AG09319 (cell line): Measurements from ENCODE around the gene JMJD6.

ENCODE experiments used
- DNase-seq: peaks from one replicate; pipeline ENCODE4 v3.0.0-alpha.2; 2010; ENCODE audit warnings: low read depth; ENCODE audit errors: extremely low read depth
- TF ChIP-seq, protein P1 (sequence below): IDR thresholded peaks from 2 replicates; pipeline ENCODE4 v1.5.1; 2011; ENCODE audit warnings: low read depth, mild to moderate bottlenecking, inconsistent platforms, low read length, moderate library complexity

JMJD6 gene

DNA sequence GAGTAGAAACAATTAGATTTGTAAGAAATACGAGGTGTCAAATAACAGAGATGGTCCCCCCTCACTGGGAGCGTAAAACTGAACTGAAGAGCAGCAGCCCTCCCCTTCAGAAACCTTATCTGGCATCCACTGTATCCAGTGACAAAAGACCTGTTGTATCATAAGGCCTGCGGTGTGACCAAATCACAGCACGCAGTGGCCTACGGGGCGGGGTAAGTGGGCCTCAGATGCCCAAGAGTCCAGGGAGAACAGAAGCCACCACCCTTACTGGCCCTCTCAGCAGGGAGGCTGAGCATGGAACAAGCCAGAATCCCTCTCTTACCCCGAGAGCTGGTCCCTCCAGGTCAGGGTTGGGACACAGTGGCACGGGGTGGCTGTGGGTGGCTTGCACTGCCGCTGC lies 5.5 kb downstream of the JMJD6 start:
- TF ChIP-seq, protein P1, sequence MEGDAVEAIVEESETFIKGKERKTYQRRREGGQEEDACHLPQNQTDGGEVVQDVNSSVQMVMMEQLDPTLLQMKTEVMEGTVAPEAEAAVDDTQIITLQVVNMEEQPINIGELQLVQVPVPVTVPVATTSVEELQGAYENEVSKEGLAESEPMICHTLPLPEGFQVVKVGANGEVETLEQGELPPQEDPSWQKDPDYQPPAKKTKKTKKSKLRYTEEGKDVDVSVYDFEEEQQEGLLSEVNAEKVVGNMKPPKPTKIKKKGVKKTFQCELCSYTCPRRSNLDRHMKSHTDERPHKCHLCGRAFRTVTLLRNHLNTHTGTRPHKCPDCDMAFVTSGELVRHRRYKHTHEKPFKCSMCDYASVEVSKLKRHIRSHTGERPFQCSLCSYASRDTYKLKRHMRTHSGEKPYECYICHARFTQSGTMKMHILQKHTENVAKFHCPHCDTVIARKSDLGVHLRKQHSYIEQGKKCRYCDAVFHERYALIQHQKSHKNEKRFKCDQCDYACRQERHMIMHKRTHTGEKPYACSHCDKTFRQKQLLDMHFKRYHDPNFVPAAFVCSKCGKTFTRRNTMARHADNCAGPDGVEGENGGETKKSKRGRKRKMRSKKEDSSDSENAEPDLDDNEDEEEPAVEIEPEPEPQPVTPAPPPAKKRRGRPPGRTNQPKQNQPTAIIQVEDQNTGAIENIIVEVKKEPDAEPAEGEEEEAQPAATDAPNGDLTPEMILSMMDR = no peak
- DNase-seq = no peak

DNA sequence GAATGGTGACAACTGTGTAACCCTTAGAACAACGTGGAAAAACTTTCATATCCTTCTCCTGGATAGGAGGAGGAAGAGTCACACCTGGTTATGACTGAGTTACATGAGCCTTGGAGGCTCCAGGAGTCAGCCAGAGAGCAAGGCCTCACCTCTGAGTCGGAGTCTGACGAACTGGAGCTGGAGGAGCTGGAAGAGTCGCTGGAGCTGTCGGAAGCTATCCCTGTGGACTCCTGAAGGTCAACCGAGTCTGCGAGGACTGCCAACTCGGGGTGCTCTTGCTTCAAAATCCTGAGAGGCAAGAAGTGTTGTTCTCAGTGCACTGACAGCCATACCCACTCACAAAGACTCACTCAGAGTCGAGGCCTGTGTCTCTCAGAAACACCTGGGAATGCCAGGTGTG lies 6.2 kb downstream of the JMJD6 start:
- no peak for DNase-seq

GRCh38 chr17:76718516-76718915 lies 7.9 kb downstream of the JMJD6 start:
- TF ChIP-seq, protein P1 = no peak
- DNase-seq = no peak

More for the DNA sequence above, 6.2 kb downstream of the JMJD6 start:
- TF ChIP-seq, protein P1 = no peak

DNA sequence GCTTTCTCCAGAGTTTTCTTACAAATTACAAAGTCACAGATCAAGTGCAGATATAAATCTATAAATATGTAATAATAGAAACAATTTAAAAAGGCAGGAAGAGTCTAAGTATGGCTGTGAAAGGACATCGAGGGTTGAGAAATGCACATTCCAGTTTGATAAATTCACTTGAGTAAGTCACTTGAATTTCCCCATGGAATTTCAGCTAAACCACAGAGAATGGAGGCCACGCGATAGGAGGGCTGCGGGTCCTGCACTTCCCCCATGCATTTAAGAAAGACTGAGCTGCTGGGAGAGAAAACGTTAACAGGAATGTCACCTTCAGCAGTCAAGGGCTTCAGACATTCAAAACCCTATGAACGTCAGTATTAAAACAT lies 9.6 kb downstream of the JMJD6 start:
- TF ChIP-seq, protein P1 = no peak
- peak; percentile 73 for DNase-seq

DNA sequence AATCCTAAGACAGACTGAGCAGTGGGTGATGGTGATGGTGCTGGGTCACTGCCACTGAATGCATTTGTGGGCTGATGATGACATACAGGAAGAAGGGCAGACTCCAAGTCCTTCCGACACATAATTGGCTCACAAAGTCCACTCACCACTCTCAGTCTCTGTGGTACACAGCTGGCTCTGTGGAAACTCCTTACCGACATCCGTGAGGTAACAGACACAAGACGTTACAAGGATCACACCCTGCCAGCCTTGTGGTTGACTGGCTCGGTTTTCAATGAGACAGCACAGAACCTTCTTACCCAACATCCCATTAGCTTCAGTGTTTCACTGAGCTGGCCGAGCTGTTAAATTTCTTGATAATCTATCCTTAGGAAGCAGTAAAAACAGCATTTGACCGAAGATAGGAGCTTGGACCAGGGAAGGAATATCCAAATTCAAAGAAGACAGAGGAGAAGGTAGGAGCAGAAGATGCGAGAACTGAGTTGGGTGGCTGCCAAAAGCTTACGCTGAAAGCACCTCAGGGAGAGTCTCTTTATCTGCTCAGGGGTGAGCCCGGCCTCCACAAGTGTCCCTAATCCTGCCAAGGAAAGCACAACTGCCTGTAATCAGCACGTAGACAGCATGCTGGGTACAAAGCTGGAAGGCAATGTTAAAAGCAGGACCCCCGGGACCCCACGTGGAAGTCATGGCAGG lies 10.1 kb downstream of the JMJD6 start:
- peak; percentile 91 for DNase-seq
- TF ChIP-seq, protein P1 = no peak

GRCh38 chr17:76715496-76715830 lies 10.9 kb downstream of the JMJD6 start:
- TF ChIP-seq, protein P1 = no peak

GRCh38 chr17:76714822-76715495 lies 11.4 kb downstream of the JMJD6 start:
- TF ChIP-seq, protein P1 = peak; percentile 83
- no peak for DNase-seq

More at GRCh38 chr17:76715496-76715830, 10.9 kb downstream of the JMJD6 start:
- DNase-seq = no peak
